H1 (cell line): ENCODE results near the gene POLR2M. TPM values are rescaled to one million over a fixed set of nuclear protein-coding genes. Genes with fewer than 3 reads are reported as not detected.

Experiments
- CTCF ChIA-PET: fragments of 300-600 bp; sonication (Branson Sonifier 250); formaldehyde crosslinking; loops from one replicate; lab custom pipeline; 2021; ENCODE audit not compliant: partially characterized antibody; lab: Charles Lee
- POLR2A ChIA-PET: fragments of 300-600 bp; sonication (Branson Sonifier 250); formaldehyde crosslinking; loops from one replicate; lab custom pipeline; 2021; ENCODE audit warnings: inconsistent platforms; ENCODE audit not compliant: partially characterized antibody; lab: Charles Lee
- DNase-seq, 2 experiments: peaks; one replicate each; pipeline versions ENCODE4 v3.0.0 to v3.0.0-alpha.2; 2010 to 2022; ENCODE audit warnings: low spot score in 2 of 2, low read depth in 1 of 2, mixed read lengths in 1 of 2
- FAIRE-seq: peaks from 2 replicates; lab custom pipeline; 2011; peaks lifted over from hg19 to GRCh38; lab: Jason Lieb, UNC
- H2AFZ ChIP-seq: 2 replicates; pipeline ENCODE4 v1.8.1; 2012; ENCODE audit warnings: low read length, inconsistent platforms
- H2AK5ac ChIP-seq: 2 replicates; pipeline ENCODE4 v1.6.1; 2013; ENCODE audit warnings: low read depth, low read length
- H2BK120ac ChIP-seq: replicated peaks from 2 replicates; pipeline ENCODE3; 2013; ENCODE audit warnings: low read depth, low read length, inconsistent platforms
- H2BK12ac ChIP-seq: 2 replicates; pipeline ENCODE4 v1.6.1; 2013; ENCODE audit warnings: low read depth, low read length
- H2BK15ac ChIP-seq: 2 replicates; pipeline ENCODE4 v1.6.1; 2013; ENCODE audit warnings: low read length
- H2BK20ac ChIP-seq: 2 replicates; pipeline ENCODE4 v1.6.1; 2013; ENCODE audit warnings: low read length
- H2BK5ac ChIP-seq: 2 replicates; pipeline ENCODE4 v1.6.1; 2013; ENCODE audit warnings: low read depth, low read length
- H3K14ac ChIP-seq: 2 replicates; pipeline ENCODE4 v1.6.1; 2013; ENCODE audit warnings: inconsistent platforms; ENCODE audit not compliant: insufficient read length
- H3K18ac ChIP-seq: 2 replicates; pipeline ENCODE4 v1.6.1; 2013; ENCODE audit warnings: low read length; ENCODE audit errors: extremely low read depth
- H3K23ac ChIP-seq: 2 replicates; pipeline ENCODE4 v1.6.1; 2013; ENCODE audit warnings: inconsistent platforms; ENCODE audit not compliant: insufficient read length
- H3K23me2 ChIP-seq: 2 replicates; pipeline ENCODE4 v1.6.1; 2013; ENCODE audit warnings: low read depth, low read length
- H3K27ac ChIP-seq: 2 replicates; pipeline ENCODE4 v1.6.1; 2011; ENCODE audit warnings: low read depth, low read length, inconsistent platforms
- H3K27me3 ChIP-seq, 4 experiments: replicated peaks in 1 of 4; 1 replicate in 1 of 4; 2 replicates in 3 of 4; pipeline versions ENCODE4 v1.6.1 to v1.8.1; 2011 to 2013; ENCODE audit warnings: low read length in 3 of 4, mild to moderate bottlenecking in 3 of 4, inconsistent platforms in 2 of 4, mixed read lengths in 2 of 4, moderate library complexity in 1 of 4; ENCODE audit not compliant: control insufficient read depth in 3 of 4, insufficient read depth in 3 of 4; ENCODE audit errors: extremely low read depth in 1 of 4
- H3K36me3 ChIP-seq, 4 experiments: 2 replicates each; pipeline versions ENCODE4 v1.6.1 to v1.8.1; 2011 to 2013; ENCODE audit warnings: mild to moderate bottlenecking in 4 of 4, low read length in 3 of 4, moderate library complexity in 2 of 4, control low read depth in 1 of 4, inconsistent platforms in 1 of 4; ENCODE audit not compliant: insufficient read depth in 4 of 4, control insufficient read depth in 2 of 4
- H3K4ac ChIP-seq: replicated peaks from 2 replicates; pipeline ENCODE3; 2013; ENCODE audit warnings: low read length, low read depth, mixed read lengths, inconsistent platforms; ENCODE audit not compliant: insufficient read length
- H3K4me1 ChIP-seq, 4 experiments: replicated peaks in 1 of 4; 1 replicate in 1 of 4; 2 replicates in 3 of 4; pipeline versions ENCODE4 v1.6.1 to v1.8.1; 2011 to 2013; ENCODE audit warnings: low read length in 3 of 4, inconsistent platforms in 2 of 4, mixed read lengths in 1 of 4; ENCODE audit not compliant: insufficient read depth in 4 of 4, control insufficient read depth in 3 of 4
- H3K4me2 ChIP-seq, 2 experiments: 2 replicates each; pipeline versions ENCODE4 v1.6.1 to v1.8.1; 2011 to 2013; ENCODE audit warnings: low read depth in 2 of 2, low read length in 2 of 2, control low read depth in 1 of 2, inconsistent platforms in 1 of 2, mild to moderate bottlenecking in 1 of 2; ENCODE audit not compliant: insufficient read depth in 1 of 2
- H3K4me3 ChIP-seq, 4 experiments: fragments of 200-600, 300-600 bp in 1 of 4; sonication (generic), shearing (Covaris generic), sonication (Bioruptor Twin) in 1 of 4; 2 replicates each; pipeline versions ENCODE4 v1.5.1 to v1.8.1; 2011 to 2016; ENCODE audit warnings: low read length in 4 of 4, low read depth in 3 of 4, control low read depth in 2 of 4, inconsistent platforms in 2 of 4, mild to moderate bottlenecking in 2 of 4, mixed read lengths in 1 of 4, moderate library complexity in 1 of 4; ENCODE audit not compliant: insufficient read depth in 2 of 4; ENCODE audit errors: extremely low read depth in 1 of 4
- H3K56ac ChIP-seq: replicated peaks from 2 replicates; pipeline ENCODE3; 2013; ENCODE audit warnings: low read depth, mild to moderate bottlenecking, mixed read lengths, low read length, inconsistent platforms; ENCODE audit not compliant: insufficient read length
- H3K79me1 ChIP-seq: 2 replicates; pipeline ENCODE4 v1.6.1; 2013; ENCODE audit warnings: low read depth, low read length, control low read depth
- H3K79me2 ChIP-seq, 2 experiments: 2 replicates each; pipeline versions ENCODE4 v1.6.1 to v1.8.1; 2012 to 2013; ENCODE audit warnings: low read length in 2 of 2, mild to moderate bottlenecking in 2 of 2, inconsistent platforms in 1 of 2; ENCODE audit not compliant: insufficient read depth in 2 of 2, control insufficient read depth in 1 of 2
- H3K9ac ChIP-seq, 4 experiments: replicated peaks in 1 of 4; 1 replicate in 1 of 4; 2 replicates in 3 of 4; pipeline versions ENCODE4 v1.6.1 to v1.8.1; 2011 to 2013; ENCODE audit warnings: low read depth in 3 of 4, low read length in 3 of 4, control low read depth in 2 of 4, mild to moderate bottlenecking in 2 of 4, moderate library complexity in 2 of 4, inconsistent platforms in 1 of 4; ENCODE audit errors: extremely low read depth in 1 of 4
- H3K9me3 ChIP-seq, 2 experiments: 2 replicates each; pipeline versions ENCODE4 v1.6.1 to v1.8.1; 2012 to 2013; ENCODE audit warnings: mild to moderate bottlenecking in 2 of 2, moderate library complexity in 2 of 2, control low read depth in 1 of 2, inconsistent platforms in 1 of 2, low read depth in 1 of 2, low read length in 1 of 2, mixed read lengths in 1 of 2; ENCODE audit not compliant: insufficient read depth in 2 of 2
- H4K20me1 ChIP-seq, 2 experiments: replicated peaks in 1 of 2; 2 replicates each; pipeline versions ENCODE3 to v1.8.1; 2011 to 2013; ENCODE audit warnings: inconsistent platforms in 2 of 2, low read length in 2 of 2, mild to moderate bottlenecking in 1 of 2; ENCODE audit not compliant: insufficient read depth in 2 of 2, control insufficient read depth in 1 of 2
- H4K5ac ChIP-seq: 2 replicates; pipeline ENCODE4 v1.6.1; 2013; ENCODE audit warnings: low read length, low read depth, mixed read lengths, inconsistent platforms; ENCODE audit not compliant: insufficient read length
- H4K8ac ChIP-seq: 2 replicates; pipeline ENCODE4 v1.8.0; 2013; ENCODE audit warnings: mild to moderate bottlenecking, moderate library complexity, low read length, inconsistent platforms; ENCODE audit not compliant: insufficient read depth; ENCODE audit errors: extremely low read depth
- H4K91ac ChIP-seq: replicated peaks from 2 replicates; pipeline ENCODE3; 2013; ENCODE audit warnings: low read length, mixed read lengths, inconsistent platforms; ENCODE audit not compliant: insufficient read length
- CHD2 ChIP-seq: IDR thresholded peaks from 2 replicates; pipeline ENCODE4 v1.6.1; 2012; ENCODE audit warnings: low read length, improper control_type of control experiment
- WGBS, 2 experiments: shearing (Covaris generic) in 1 of 2; methylation state at CpG; one replicate each; pipeline versions ENCODE4 v1.1.6 to v1.1.7; 2013 to 2015; ENCODE audit warnings: low lambda C conversion rate in 2 of 2, mixed read lengths in 2 of 2, inconsistent platforms in 1 of 2, low coverage in 1 of 2, missing lambda C conversion rate in 1 of 2; ENCODE audit not compliant: insufficient replicate concordance in 2 of 2, insufficient coverage in 1 of 2, insufficient read length in 1 of 2; ENCODE audit errors: extremely low coverage in 1 of 2, missing lambda C conversion rate in 1 of 2; 5-methylcytosine and 5-hydroxymethylcytosine counted together
- polyA plus RNA-seq, 7 experiments: library from polyadenylated mRNA; depleted of rRNA in 3 of 7; stranded (reverse) in 5 of 7; unstranded in 2 of 7; fragments of >200 nt in 5 of 7; fragments of 200-250 nt in 2 of 7; gene quantifications; 1 replicate in 5 of 7; 2 replicates in 1 of 7; 4 replicates in 1 of 7; pipeline versions ENCODE4 v1.2.1 to v1.2.3, GENCODE V29; 2011 to 2013; ENCODE audit warnings: missing spikeins in 2 of 7, mixed read lengths in 2 of 7
- total RNA-seq: library from RNA; stranded (reverse); fragmentation: NEBNext Ultra II Directional; extraction: Animal tissue kit (Norgen Biotek cat#: 25700); gene quantifications from 2 replicates; pipeline ENCODE4 v1.2.1, GENCODE V29; 2021

Gene POLR2M
- total and polyA plus RNA-seq, 2 of the 8 experiments (the other 6 are each of a cell fraction or from before 2014, with no cell fraction given): 32.7 to 55.1 TPM

DNA sequence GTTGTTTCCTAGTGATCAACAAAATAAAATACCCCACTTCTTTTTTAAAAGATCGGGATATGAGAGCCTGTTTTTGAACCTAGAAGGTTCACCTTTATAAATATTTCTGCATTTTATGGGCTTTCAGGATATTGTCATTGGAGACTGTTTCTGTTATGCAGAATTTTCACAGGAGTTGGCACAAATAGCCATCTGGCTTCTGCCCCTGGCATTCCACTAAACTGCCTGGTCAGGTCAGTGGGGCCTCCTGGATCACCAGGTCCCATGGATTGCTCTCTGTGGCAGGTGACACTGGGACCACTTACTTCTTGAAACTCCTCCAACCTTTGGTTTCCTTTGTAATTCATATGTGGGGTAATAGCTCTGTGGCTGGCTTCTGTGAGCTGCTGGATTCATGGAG lies 25.5 kb upstream of the POLR2M start:
- WGBS, 2 experiments: 83% methylated on average over 1 of the region's 1 CpG; no CpG with 5 or more reads in 1 of the 2 experiments
- CTCF ChIA-PET: no interaction called here
- Histone ChIP-seq H3K27me3 (no peaks in the 10 kb centered on the region), H3K4me2 (no peak overlapping the region; a peak in 1 of 4 replicates), H2BK15ac (no peak overlapping the region), H3K79me2 (no peaks in the 10 kb centered on the region), H3K18ac (no peak overlapping the region), H3K4me3 (no peak overlapping the region), H3K56ac (no peak overlapping the region), H2AFZ (no peak overlapping the region), H3K79me1 (no peaks in the 10 kb centered on the region), H2BK12ac (no peak overlapping the region), H4K91ac (no peak overlapping the region), H2BK120ac (no peak overlapping the region), H2BK20ac (no peak overlapping the region), H2BK5ac (no peak overlapping the region), H3K36me3 (no peaks in the 10 kb centered on the region), H3K27ac (no peak overlapping the region), H4K8ac (no peak overlapping the region), H4K20me1 (no peaks in the 10 kb centered on the region), H3K23ac (no peak overlapping the region), H2AK5ac (no peak overlapping the region), H4K5ac (no peak overlapping the region), H3K23me2 (no peaks in the 10 kb centered on the region), H3K14ac (no peak overlapping the region), H3K9me3 (no peaks in the 10 kb centered on the region), H3K4ac (no peak overlapping the region), H3K4me1 (no peaks in the 10 kb centered on the region), H3K9ac (no peak overlapping the region)
- POLR2A ChIA-PET: no interaction called here
- FAIRE-seq (no peak), DNase-seq (no peak)
- no peak for TF ChIP-seq CHD2
